GM23248 (cell line): Measurements from ENCODE around the gene GRAMD1A.

ENCODE experiments used
- EZH2 ChIP-seq: fragments of 200-600 bp; sonication (generic); IDR thresholded peaks from 2 replicates; pipeline ENCODE4 v1.6.1; 2018; ENCODE audit warnings: antibody characterized with exemption, mild to moderate bottlenecking; ENCODE audit not compliant: insufficient read depth, poor library complexity, severe bottlenecking
- EZH2phosphoT487 ChIP-seq: fragments of 200-600 bp; sonication (generic); IDR thresholded peaks from 2 replicates; pipeline ENCODE4 v1.6.1; 2018; ENCODE audit warnings: antibody characterized with exemption, moderate library complexity, mild to moderate bottlenecking, low read depth; ENCODE audit not compliant: insufficient read depth

GRCh38 chr19:35018379-35018778, 18.3 kb downstream of the GRAMD1A start:
- TF ChIP-seq EZH2phosphoT487 (no peak), EZH2 (no peak)
